Epidermal melanocyte (primary cell): ENCODE results near the gene P2RY2.

Experiments
- DNase-seq: peaks from one replicate; pipeline ENCODE4 v3.0.0; 2011; ENCODE audit warnings: low spot score; ENCODE audit not compliant: insufficient read length

P2RY2 gene

DNA sequence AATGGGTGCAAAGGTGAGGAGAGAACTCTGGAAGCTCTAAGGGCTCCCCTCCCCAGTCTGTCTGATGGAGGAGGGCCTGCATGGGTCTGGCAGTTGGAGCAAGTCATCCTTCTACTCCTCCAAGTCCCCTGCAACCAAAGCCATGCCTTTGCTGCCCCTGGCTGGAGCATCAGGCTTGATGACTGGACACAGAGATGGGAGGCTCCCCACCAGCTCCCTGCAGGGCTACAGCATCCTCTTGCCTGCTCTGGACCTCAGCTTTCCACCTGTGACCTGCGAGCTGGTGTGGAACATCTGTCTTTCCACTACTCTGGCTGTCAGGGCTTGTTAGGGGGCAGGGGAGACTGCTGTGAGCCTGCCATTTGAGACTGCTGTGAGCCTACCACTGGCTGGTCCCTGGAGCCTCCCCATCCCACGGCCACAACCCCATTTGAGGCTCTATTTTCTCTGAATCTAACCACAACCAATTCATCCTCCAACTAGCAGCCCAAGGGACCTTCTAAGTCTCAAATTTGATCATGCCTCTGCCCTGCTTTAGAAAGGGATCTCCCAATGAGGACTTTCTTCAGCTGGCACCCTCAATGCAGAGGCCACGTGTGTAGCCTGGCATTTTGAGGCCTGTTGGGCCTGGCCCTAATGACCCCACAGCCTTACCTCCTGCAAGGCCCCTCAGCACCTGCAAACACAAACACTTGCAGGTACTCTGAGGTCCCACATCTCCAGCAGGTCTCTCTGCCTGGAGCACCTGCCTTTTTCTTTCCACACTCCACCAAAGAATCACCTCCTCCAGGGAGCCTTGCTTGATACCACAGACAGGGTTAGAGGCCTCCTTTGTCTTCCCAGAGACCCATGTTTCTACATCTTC lies 63.9 kb downstream of the P2RY2 start:
- no peak for DNase-seq

DNA sequence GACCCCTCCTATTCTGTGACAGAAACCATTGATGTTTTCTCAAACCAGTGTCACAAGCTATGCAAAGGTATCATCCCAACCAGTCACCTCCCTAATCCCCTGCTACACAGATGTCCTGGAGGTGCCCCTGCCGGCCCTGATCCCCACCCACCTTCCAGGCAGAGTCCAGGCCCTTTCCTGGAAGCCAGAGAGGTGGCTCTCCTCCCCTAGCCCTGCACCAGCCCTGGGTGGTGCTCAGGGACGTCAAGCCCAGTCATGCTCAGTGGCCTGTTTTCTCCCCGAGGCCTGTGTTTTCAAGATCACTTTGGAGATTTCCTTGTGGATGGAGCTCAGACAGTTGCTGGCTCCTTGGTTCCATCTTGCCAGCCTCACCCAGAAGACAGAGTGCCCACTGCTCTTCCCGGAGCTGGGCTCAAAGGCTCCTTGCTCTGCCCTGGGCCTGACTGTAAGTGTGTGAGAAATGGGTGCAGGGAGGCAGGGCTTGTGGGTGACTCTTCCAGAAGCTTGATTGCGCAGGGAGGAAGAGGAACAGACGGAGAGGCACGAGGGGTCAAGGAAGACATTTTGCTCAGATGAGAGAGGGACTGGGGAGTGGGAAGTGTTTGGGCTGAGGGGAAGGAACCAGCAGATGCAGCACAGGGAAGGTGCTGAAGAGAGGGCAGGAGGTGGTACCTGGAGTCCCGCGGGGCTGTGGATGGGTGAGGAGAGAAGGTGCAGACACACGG lies 65.4 kb downstream of the P2RY2 start:
- DNase-seq, result no peak

DNA sequence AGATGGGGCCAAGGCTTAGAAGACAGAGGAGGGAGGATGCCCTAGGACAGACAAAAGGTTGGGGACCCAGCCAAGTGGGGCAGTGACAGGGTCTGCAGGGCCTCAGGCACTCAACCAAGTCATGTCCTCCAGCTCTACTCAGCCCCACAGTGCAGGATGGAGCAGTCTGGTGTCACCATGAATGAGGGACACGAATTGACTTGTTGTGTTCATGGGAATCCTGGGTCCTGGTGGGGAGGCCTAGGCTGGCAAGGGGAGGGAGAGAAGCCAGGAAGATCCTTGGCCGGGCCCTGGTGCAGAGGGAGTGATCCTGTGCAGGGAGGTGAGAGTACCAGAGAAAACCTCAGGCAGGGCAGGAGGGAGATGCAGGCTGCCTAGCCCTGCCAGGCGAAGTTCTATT lies 66.0 kb downstream of the P2RY2 start:
- DNase-seq, result no peak

DNA sequence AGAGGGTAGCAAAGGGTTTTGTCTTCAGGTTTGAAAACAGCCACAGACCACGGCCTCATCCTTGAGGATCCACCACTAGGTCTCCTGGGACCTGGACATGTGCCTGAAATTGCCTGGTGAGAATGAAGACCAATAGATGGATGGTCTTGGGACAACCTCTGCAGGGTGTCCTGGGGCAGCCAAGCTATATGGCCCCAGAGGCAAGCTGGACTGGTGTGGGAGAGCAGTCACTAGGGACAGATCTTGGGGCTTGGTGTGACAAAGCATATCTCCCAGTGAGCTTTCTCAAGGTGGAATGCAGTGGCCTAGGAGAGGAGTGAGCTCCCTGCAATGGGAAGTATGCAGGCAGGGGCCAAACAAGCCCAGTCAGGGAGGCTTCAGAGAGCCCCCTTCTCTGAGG lies 67.6 kb downstream of the P2RY2 start:
- no peak for DNase-seq
